GM12874 (cell line): ENCODE results near the gene PSEN2.

Experiments
- TF ChIP-seq, protein P1 (sequence below): IDR thresholded peaks from 2 replicates; pipeline ENCODE4 v1.5.1; 2011; ENCODE audit warnings: low read depth, mild to moderate bottlenecking, control low read depth, low read length, moderate library complexity; ENCODE audit not compliant: insufficient read depth

Gene PSEN2

GRCh38 chr1:226827458-226827857 is 43.0 kb upstream of the PSEN2 start:
- TF ChIP-seq, protein P1, sequence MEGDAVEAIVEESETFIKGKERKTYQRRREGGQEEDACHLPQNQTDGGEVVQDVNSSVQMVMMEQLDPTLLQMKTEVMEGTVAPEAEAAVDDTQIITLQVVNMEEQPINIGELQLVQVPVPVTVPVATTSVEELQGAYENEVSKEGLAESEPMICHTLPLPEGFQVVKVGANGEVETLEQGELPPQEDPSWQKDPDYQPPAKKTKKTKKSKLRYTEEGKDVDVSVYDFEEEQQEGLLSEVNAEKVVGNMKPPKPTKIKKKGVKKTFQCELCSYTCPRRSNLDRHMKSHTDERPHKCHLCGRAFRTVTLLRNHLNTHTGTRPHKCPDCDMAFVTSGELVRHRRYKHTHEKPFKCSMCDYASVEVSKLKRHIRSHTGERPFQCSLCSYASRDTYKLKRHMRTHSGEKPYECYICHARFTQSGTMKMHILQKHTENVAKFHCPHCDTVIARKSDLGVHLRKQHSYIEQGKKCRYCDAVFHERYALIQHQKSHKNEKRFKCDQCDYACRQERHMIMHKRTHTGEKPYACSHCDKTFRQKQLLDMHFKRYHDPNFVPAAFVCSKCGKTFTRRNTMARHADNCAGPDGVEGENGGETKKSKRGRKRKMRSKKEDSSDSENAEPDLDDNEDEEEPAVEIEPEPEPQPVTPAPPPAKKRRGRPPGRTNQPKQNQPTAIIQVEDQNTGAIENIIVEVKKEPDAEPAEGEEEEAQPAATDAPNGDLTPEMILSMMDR, result no peak

DNA sequence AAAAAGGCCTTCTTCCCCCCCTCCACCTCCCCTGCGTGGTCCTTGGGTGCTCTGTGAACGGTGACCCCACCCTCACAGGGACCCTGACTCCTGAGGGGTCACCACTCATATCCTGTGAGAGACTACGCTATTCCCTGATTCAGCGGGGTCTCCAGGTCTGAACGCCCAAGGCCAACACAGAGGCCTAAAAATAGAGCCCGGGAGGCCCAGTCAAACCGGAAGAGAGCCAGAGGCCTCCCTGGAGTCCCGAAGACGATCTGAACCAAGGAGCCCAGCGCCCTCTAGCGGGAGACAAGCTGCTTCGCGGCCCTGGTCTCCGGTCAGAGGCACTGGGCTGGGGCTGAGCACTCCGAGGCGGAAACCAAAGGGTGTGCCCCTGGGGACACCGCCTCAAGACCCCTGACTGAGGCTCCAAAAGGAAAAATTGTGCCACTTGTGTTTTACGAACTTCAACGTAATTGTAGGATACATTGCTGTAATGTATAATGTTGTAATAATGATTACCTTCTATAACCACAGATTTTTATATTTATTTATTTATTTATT is 42.4 kb upstream of the PSEN2 start:
- TF ChIP-seq, protein P1, result peak; percentile 92

DNA sequence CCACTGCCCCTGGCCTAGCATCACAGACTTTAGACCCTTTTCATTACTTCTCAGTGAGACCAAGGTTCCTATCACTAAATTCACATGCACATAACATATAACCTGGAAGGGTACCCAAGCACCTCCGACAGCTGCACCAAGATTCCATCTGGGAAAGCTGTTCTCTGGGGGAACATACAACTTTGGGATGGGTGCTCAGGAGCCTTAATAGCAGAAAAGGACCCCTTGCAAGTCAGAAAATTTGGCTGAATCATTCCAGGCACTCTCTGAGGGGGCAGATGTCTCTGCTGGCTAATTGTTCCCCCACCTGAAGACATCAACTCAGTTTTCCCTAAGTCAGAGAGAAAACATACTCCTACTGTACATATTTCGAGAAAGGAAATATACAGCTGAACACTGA is 41.3 kb upstream of the PSEN2 start:
- TF ChIP-seq, protein P1, result no peak

GRCh38 chr1:226831953-226832352 is 38.5 kb upstream of the PSEN2 start:
- TF ChIP-seq, protein P1, result no peak

- TF ChIP-seq, protein P1, result no peak
Measured at GRCh38 chr1:226832613-226833012, 37.8 kb upstream of the PSEN2 start.

DNA sequence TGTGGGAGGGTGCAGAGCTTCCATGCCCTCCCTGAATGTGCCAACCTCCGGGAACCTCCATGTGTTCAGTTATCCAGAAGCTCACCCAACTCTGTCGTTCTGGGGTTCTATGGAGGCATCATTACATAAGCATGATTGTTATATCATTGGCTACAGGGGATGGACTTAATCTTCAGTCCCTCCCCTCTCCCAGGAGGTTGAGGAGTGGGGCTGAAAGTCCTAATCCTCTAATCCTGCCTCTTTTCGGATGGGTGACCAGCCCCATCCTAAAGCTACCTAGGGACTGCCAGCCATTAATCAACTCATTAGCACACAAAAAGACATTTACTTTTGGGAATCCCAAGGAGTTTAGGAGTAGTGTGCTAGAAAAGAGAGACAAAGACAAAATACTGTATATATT is 32.0 kb upstream of the PSEN2 start:
- TF ChIP-seq, protein P1, result no peak

- TF ChIP-seq, protein P1, result no peak
Measured at GRCh38 chr1:226845624-226846023, 24.8 kb upstream of the PSEN2 start.

DNA sequence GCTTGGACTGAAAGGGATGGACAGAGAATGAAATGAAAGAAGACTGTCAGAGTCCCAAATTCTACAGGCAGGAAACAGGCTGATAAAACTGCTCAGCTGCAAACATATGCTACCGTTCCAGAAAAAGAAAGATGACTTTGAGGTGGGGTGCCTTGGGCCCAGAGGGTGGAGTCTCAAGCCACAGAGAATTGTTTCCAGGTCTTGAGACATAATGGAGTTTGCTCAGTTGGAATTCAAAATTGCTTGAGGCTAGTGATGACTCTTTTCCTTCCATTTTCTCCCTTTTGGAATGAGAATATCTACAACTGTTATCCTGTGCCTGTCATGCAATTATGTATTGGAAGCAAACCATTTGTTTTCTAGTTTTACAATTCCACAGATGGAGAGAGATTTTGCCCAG is 23.6 kb upstream of the PSEN2 start:
- TF ChIP-seq, protein P1, result no peak
